Measurements from ENCODE around the gene HIPK2. TPM values are rescaled to one million over a fixed set of nuclear protein-coding genes. Genes with fewer than 3 reads are reported as not detected.

HIPK2 gene
- total RNA-seq, 2 experiments from 2014 or later: 6.2 to 7.9 TPM

GRCh38 chr7:139541600-139542307 is 236.0 kb downstream of the HIPK2 start:
- Histone ChIP-seq H3K4me1 (ENCODE audit: insufficient read depth, low read length, poor library complexity, severe bottlenecking) (no peaks in the 10 kb centered on the region), H3K27ac (ENCODE audit: low read depth, low read length, poor library complexity, severe bottlenecking) (no peak overlapping the region), H3K36me3 (ENCODE audit: insufficient read depth, low read length) (no peaks in the 10 kb centered on the region), H3K4me2 (ENCODE audit: low read length) (no peak overlapping the region), H3K9me2 (ENCODE audit: insufficient read depth, low read length) (no peaks in the 10 kb centered on the region), H4K20me1 (ENCODE audit: insufficient read depth, low read length) (no peaks in the 10 kb centered on the region), H2AFZ (ENCODE audit: low read length) (no peak overlapping the region), H3K79me2 (ENCODE audit: insufficient read depth, low read depth, low read length) (no peaks in the 10 kb centered on the region), H3K9me3 (ENCODE audit: low read length) (no peaks in the 10 kb centered on the region), H3K4me3 (ENCODE audit: low read depth, low read length, poor library complexity, severe bottlenecking) (no peak overlapping the region)
- BruUV-seq (replicated peaks): no TSS peak
- ChIA-PET CTCF (ENCODE audit: unreplicated experiment) (no interaction called here), POLR2A (no interaction called here)
- intact Hi-C loops (cut with micrococcal nuclease; ENCODE audit: unreplicated experiment): no loop called here
- TF ChIP-seq CTCF (conservative IDR thresholded peaks at IDR 0.05; ENCODE audit: low read length) (no peak), EZH2phosphoT487 (IDR thresholded peaks at IDR 0.05; ENCODE audit: borderline replicate concordance, low read depth, low read length) (no peak)
- no peak for DNase-seq (ENCODE audit: low spot score)

DNA sequence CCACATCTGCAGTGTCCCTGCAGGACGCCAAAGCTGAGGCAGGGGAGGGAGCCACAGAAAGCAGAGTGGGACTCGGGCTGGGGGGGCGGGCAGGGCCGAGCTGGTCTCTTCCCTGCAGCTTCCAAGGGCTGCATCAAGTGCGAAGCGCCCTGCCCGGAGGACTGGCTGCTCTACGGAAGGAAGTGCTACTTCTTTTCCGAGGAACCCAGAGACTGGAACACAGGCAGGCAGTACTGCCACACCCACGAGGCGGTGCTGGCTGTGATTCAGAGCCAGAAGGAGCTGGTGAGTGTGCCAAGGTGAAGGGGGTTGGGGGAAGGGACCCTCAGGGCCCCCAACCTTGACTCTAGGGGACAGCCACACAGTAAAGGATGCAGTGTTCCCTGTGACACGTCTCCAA is 237.6 kb downstream of the HIPK2 start:
- Histone ChIP-seq H3K36me3 (ENCODE audit: insufficient read depth, low read length) (no peaks in the 10 kb centered on the region), H3K9me2 (ENCODE audit: insufficient read depth, low read length) (no peaks in the 10 kb centered on the region), H3K27ac (ENCODE audit: low read depth, low read length, poor library complexity, severe bottlenecking) (no peak overlapping the region), H2AFZ (ENCODE audit: low read length) (no peak overlapping the region), H3K9me3 (ENCODE audit: low read length) (no peaks in the 10 kb centered on the region), H4K20me1 (ENCODE audit: insufficient read depth, low read length) (no peaks in the 10 kb centered on the region), H3K79me2 (ENCODE audit: insufficient read depth, low read depth, low read length) (no peaks in the 10 kb centered on the region), H3K4me3 (ENCODE audit: low read depth, low read length, poor library complexity, severe bottlenecking) (no peak overlapping the region), H3K4me1 (ENCODE audit: insufficient read depth, low read length, poor library complexity, severe bottlenecking) (no peaks in the 10 kb centered on the region), H3K4me2 (ENCODE audit: low read length) (no peak overlapping the region)
- BruUV-seq (replicated peaks): no TSS peak
- intact Hi-C loops (cut with micrococcal nuclease; ENCODE audit: unreplicated experiment): no loop called here
- no peak for DNase-seq (ENCODE audit: low spot score)
- POLR2A ChIA-PET: interaction anchor here (0.8 kb wide), 1 partner anchor 10 kb away, joined by 3 read pairs; no protein-coding TSS in a partner anchor
- TF ChIP-seq CTCF (conservative IDR thresholded peaks at IDR 0.05; ENCODE audit: low read length): no peak
- TF ChIP-seq EZH2phosphoT487 (IDR thresholded peaks at IDR 0.05; ENCODE audit: borderline replicate concordance, low read depth, low read length): no peak
- CTCF ChIA-PET (ENCODE audit: unreplicated experiment): no interaction called here

DNA sequence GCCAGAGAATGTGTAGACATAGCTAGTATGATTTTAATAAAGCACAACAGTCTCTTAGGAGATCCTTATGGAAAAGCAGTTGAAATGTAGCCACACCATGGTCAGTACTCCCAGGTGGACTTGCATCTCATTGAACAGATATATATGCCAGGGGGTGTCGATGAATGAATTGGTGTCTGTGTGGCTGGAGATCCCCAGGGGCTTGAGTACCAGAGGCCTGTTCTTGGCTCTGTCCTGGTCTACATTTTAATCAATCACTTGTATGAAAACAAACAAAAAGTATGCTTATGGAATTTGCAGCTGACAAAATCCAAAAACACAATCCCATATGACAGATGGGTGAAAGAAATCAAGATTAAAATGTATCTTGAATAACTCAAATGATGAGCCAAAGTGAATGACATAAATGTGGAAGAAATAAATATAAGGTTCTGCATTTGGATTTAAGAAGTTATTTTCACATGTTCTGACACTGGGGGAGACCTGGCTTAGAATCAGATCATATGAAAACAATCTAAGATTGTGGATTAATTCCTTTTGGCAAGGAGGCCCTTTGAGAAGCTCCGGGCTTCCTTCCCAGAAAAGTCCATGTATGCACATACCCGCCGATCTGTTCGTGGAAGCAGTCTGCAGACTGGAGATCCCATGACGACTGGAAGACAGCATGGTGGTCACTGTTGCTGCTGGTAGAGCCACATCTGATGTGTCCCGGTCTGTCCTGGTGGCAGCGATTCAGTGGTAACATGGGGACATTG is 238.7 kb downstream of the HIPK2 start:
- BruUV-seq (replicated peaks): no TSS peak
- DNase-seq (ENCODE audit: low spot score): no peak
- Histone ChIP-seq H3K4me2 (ENCODE audit: low read length) (no peak overlapping the region), H2AFZ (ENCODE audit: low read length) (no peak overlapping the region), H3K27ac (ENCODE audit: low read depth, low read length, poor library complexity, severe bottlenecking) (no peak overlapping the region), H3K9me2 (ENCODE audit: insufficient read depth, low read length) (no peaks in the 10 kb centered on the region), H3K36me3 (ENCODE audit: insufficient read depth, low read length) (no peaks in the 10 kb centered on the region), H4K20me1 (ENCODE audit: insufficient read depth, low read length) (no peaks in the 10 kb centered on the region), H3K9me3 (ENCODE audit: low read length) (no peaks in the 10 kb centered on the region), H3K79me2 (ENCODE audit: insufficient read depth, low read depth, low read length) (no peaks in the 10 kb centered on the region), H3K4me3 (ENCODE audit: low read depth, low read length, poor library complexity, severe bottlenecking) (no peak overlapping the region), H3K4me1 (ENCODE audit: insufficient read depth, low read length, poor library complexity, severe bottlenecking) (no peaks in the 10 kb centered on the region)
- ChIA-PET CTCF (ENCODE audit: unreplicated experiment) (no interaction called here), POLR2A (no interaction called here)
- no peak for TF ChIP-seq EZH2phosphoT487 (IDR thresholded peaks at IDR 0.05; ENCODE audit: borderline replicate concordance, low read depth, low read length)
- TF ChIP-seq CTCF (conservative IDR thresholded peaks at IDR 0.05; ENCODE audit: low read length): no peak
- intact Hi-C loops (cut with micrococcal nuclease; ENCODE audit: unreplicated experiment): no loop called here
